AG09309 (cell line): ENCODE measurements around the gene UBA7.
A peak's percentile ranks its signal among the peaks of the same experiment; 100 is the strongest.

Source experiments
- DNase-seq: peaks from one replicate; pipeline ENCODE4 v3.0.0-alpha.2; 2010; ENCODE audit warnings: low read depth
- H3K4me3 ChIP-seq: 2 replicates; pipeline ENCODE4 v1.5.1; 2011; ENCODE audit warnings: mild to moderate bottlenecking, low read depth, low read length, moderate library complexity; ENCODE audit not compliant: control insufficient read depth
- TF ChIP-seq, protein P1 (sequence below): IDR thresholded peaks from 2 replicates; pipeline ENCODE4 v1.5.1; 2011; ENCODE audit warnings: mild to moderate bottlenecking, low read depth, low read length, inconsistent platforms; ENCODE audit not compliant: insufficient read depth, control insufficient read depth; ENCODE audit errors: missing control alignments

Gene UBA7, protein sequence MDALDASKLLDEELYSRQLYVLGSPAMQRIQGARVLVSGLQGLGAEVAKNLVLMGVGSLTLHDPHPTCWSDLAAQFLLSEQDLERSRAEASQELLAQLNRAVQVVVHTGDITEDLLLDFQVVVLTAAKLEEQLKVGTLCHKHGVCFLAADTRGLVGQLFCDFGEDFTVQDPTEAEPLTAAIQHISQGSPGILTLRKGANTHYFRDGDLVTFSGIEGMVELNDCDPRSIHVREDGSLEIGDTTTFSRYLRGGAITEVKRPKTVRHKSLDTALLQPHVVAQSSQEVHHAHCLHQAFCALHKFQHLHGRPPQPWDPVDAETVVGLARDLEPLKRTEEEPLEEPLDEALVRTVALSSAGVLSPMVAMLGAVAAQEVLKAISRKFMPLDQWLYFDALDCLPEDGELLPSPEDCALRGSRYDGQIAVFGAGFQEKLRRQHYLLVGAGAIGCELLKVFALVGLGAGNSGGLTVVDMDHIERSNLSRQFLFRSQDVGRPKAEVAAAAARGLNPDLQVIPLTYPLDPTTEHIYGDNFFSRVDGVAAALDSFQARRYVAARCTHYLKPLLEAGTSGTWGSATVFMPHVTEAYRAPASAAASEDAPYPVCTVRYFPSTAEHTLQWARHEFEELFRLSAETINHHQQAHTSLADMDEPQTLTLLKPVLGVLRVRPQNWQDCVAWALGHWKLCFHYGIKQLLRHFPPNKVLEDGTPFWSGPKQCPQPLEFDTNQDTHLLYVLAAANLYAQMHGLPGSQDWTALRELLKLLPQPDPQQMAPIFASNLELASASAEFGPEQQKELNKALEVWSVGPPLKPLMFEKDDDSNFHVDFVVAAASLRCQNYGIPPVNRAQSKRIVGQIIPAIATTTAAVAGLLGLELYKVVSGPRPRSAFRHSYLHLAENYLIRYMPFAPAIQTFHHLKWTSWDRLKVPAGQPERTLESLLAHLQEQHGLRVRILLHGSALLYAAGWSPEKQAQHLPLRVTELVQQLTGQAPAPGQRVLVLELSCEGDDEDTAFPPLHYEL

GRCh38 chr3:49813497-49814174 lies at the start of gene UBA7:
UBA7 (minus strand) TSS chr3:49813953; CDS start chr3:49813787, 166 bp downstream.
- peak within 1 kb of the TSS; percentile 54 for H3K4me3 ChIP-seq
- peak; percentile 35 for DNase-seq
- TF ChIP-seq, protein P1, sequence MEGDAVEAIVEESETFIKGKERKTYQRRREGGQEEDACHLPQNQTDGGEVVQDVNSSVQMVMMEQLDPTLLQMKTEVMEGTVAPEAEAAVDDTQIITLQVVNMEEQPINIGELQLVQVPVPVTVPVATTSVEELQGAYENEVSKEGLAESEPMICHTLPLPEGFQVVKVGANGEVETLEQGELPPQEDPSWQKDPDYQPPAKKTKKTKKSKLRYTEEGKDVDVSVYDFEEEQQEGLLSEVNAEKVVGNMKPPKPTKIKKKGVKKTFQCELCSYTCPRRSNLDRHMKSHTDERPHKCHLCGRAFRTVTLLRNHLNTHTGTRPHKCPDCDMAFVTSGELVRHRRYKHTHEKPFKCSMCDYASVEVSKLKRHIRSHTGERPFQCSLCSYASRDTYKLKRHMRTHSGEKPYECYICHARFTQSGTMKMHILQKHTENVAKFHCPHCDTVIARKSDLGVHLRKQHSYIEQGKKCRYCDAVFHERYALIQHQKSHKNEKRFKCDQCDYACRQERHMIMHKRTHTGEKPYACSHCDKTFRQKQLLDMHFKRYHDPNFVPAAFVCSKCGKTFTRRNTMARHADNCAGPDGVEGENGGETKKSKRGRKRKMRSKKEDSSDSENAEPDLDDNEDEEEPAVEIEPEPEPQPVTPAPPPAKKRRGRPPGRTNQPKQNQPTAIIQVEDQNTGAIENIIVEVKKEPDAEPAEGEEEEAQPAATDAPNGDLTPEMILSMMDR, result no peak

GRCh38 chr3:49859576-49860305 lies 46.0 kb upstream of the UBA7 start:
- H3K4me3 ChIP-seq, result no peak overlapping the region
- DNase-seq, result no peak

GRCh38 chr3:49856181-49857005 lies 42.6 kb upstream of the UBA7 start, which contains the start of gene TRAIP:
TRAIP (minus strand) TSS chr3:49856564; CDS start chr3:49856453, 111 bp downstream.
- TF ChIP-seq, protein P1, result no peak

More at GRCh38 chr3:49859576-49860305, 46.0 kb upstream of the UBA7 start:
- TF ChIP-seq, protein P1, result no peak

DNA sequence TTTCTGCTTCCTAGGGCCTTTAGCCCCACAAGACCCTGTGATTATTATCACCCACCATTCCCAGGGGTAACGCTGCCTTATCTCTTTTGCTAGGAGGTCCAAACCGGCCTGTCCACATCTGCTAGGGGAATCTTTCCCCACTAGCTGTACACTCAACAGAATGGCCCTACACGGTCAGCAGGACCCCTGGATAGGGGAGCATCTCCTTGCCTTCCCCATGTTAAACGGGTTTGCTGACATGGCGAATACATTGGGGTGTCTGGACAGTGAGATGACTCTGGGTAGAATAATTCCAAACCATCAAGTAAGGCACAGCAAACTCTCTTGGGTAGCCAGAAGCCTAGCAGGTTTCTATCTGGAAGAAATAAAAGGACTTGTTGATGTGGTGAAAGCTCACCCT lies 41.9 kb upstream of the UBA7 start:
- H3K4me3 ChIP-seq, result peak overlapping the region; percentile 87
- TF ChIP-seq, protein P1, result no peak
- DNase-seq, result no peak

More at GRCh38 chr3:49856181-49857005, 42.6 kb upstream of the UBA7 start, which contains the start of gene TRAIP:
- peak; percentile 55 for DNase-seq
- H3K4me3 ChIP-seq, result peak within 1 kb of the TSS; percentile 87

DNA sequence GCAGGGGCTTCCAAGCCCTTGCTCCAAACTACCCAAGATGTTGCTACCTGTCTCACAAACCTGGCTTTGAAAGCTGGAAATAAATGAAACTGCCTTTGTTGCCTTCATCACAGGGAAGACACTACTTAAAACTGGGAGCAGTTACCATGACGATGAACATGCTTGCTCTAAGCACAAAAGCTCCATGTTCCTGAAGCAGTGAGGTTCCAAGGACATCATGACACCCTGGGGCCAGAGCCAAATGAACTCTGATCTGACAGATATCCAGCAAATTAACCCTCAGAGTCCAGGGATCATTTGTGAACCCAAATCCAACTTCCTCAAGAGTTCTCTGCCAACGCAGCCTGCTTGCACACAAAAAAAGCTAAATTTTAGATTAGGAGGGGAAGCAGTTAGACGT lies 31.9 kb upstream of the UBA7 start:
- no peak overlapping the region for H3K4me3 ChIP-seq
- DNase-seq, result no peak
- TF ChIP-seq, protein P1, result no peak
